Neuronal stem cell (in vitro differentiated cells): ENCODE measurements around the gene LACTBL1.
"Not testable (repeated sequence)": the region's sequence is repeated elsewhere in the genome, so short reads cannot be mapped to it uniquely, and the experiment has no call there.

Source experiments
- DNase-seq: peaks from one replicate; pipeline ENCODE4 v3.0.0-alpha.2; 2013; ENCODE audit warnings: low spot score
- H2AFZ ChIP-seq: one replicate; pipeline ENCODE4 v1.6.1; 2013; ENCODE audit warnings: mild to moderate bottlenecking, low read length, inconsistent platforms
- H2AK5ac ChIP-seq: 2 replicates; pipeline ENCODE4 v1.6.1; 2013; ENCODE audit warnings: low read depth, mild to moderate bottlenecking, inconsistent platforms, low read length, moderate library complexity, mixed read lengths
- H2BK120ac ChIP-seq: 2 replicates; pipeline ENCODE4 v1.6.1; 2013; ENCODE audit warnings: low read depth, mild to moderate bottlenecking, inconsistent platforms, low read length, moderate library complexity, mixed read lengths
- H2BK12ac ChIP-seq: one replicate; pipeline ENCODE4 v1.6.1; 2013; ENCODE audit warnings: low read length, inconsistent platforms
- H2BK15ac ChIP-seq: 2 replicates; pipeline ENCODE4 v1.6.1; 2013; ENCODE audit warnings: mild to moderate bottlenecking, low read length, inconsistent platforms, mixed read lengths
- H2BK5ac ChIP-seq: one replicate; pipeline ENCODE4 v1.6.1; 2013; ENCODE audit warnings: inconsistent platforms, mild to moderate bottlenecking, low read length, moderate library complexity
- H3K14ac ChIP-seq: one replicate; pipeline ENCODE4 v1.6.1; 2013; ENCODE audit warnings: low read length, inconsistent platforms
- H3K18ac ChIP-seq: 2 replicates; pipeline ENCODE4 v1.6.1; 2013; ENCODE audit warnings: low read length, inconsistent platforms
- H3K23ac ChIP-seq: 2 replicates; pipeline ENCODE4 v1.6.1; 2013; ENCODE audit warnings: low read depth, mild to moderate bottlenecking, mixed read lengths, low read length, inconsistent platforms; ENCODE audit not compliant: poor library complexity
- H3K27ac ChIP-seq: replicated peaks from 3 replicates; pipeline ENCODE4 v1.5.1; 2013; ENCODE audit warnings: low read length, inconsistent platforms
- H3K27me3 ChIP-seq, 3 experiments: 2 replicates each; pipeline ENCODE4 v1.6.1; 2013; ENCODE audit warnings: low read length in 3 of 3, mild to moderate bottlenecking in 2 of 3, inconsistent platforms in 1 of 3, low read depth in 1 of 3, mixed read lengths in 1 of 3, moderate library complexity in 1 of 3; ENCODE audit not compliant: control insufficient read depth in 3 of 3, insufficient read depth in 3 of 3
- H3K36me3 ChIP-seq, 2 donors: replicated peaks in 1 of 2; 2 replicates each; pipeline ENCODE4 v1.6.1; 2013; ENCODE audit warnings: low read length in 2 of 2; ENCODE audit not compliant: control insufficient read depth in 2 of 2, insufficient read depth in 2 of 2
- H3K4ac ChIP-seq: 2 replicates; pipeline ENCODE4 v1.6.1; 2013; ENCODE audit warnings: inconsistent platforms, mild to moderate bottlenecking, low read length, moderate library complexity
- H3K4me1 ChIP-seq, 2 donors: 1 replicate in 1 of 2; 2 replicates in 1 of 2; pipeline ENCODE4 v1.6.1; 2013; ENCODE audit warnings: low read length in 2 of 2, low read depth in 1 of 2; ENCODE audit not compliant: control insufficient read depth in 2 of 2, insufficient read depth in 1 of 2
- H3K4me2 ChIP-seq: one replicate; pipeline ENCODE4 v1.6.1; 2013; ENCODE audit warnings: mild to moderate bottlenecking, low read length, inconsistent platforms; ENCODE audit not compliant: insufficient read depth, poor library complexity, severe bottlenecking
- H3K4me3 ChIP-seq, 2 donors: 2 replicates each; pipeline ENCODE4 v1.5.1; 2013; ENCODE audit warnings: low read length in 2 of 2, mild to moderate bottlenecking in 2 of 2, inconsistent platforms in 1 of 2, moderate library complexity in 1 of 2
- H3K79me1 ChIP-seq: one replicate; pipeline ENCODE4 v1.6.1; 2013; ENCODE audit warnings: low read depth, mild to moderate bottlenecking, inconsistent platforms, low read length, moderate library complexity
- H3K9ac ChIP-seq: one replicate; pipeline ENCODE4 v1.6.1; 2013; ENCODE audit warnings: mild to moderate bottlenecking, low read depth, low read length, inconsistent platforms; ENCODE audit not compliant: poor library complexity
- H3K9me3 ChIP-seq, 2 donors: replicated peaks in 1 of 2; 2 replicates each; pipeline versions ENCODE3 to v1.6.1; 2013; ENCODE audit warnings: low read length in 2 of 2, mild to moderate bottlenecking in 2 of 2, inconsistent platforms in 1 of 2, low read depth in 1 of 2, mixed read lengths in 1 of 2, moderate library complexity in 1 of 2; ENCODE audit not compliant: control insufficient read depth in 2 of 2, insufficient read depth in 1 of 2
- H4K8ac ChIP-seq: one replicate; pipeline ENCODE4 v1.6.1; 2013; ENCODE audit warnings: low read depth, mild to moderate bottlenecking, inconsistent platforms, low read length, moderate library complexity
- H4K91ac ChIP-seq: one replicate; pipeline ENCODE4 v1.6.1; 2013; ENCODE audit warnings: low read length, low read depth, mild to moderate bottlenecking, inconsistent platforms; ENCODE audit not compliant: poor library complexity
- WGBS, 2 donors: extraction: QIAGEN DNeasy Blood & Tissue Kit; methylation state at CpG; one replicate each; pipeline ENCODE4 v1.1.7; 2013; ENCODE audit warnings: missing lambda C conversion rate in 2 of 2, mixed read lengths in 1 of 2; ENCODE audit not compliant: insufficient read length in 2 of 2, insufficient replicate concordance in 1 of 2; ENCODE audit errors: extremely low coverage in 2 of 2; 5-methylcytosine and 5-hydroxymethylcytosine counted together

Gene LACTBL1

DNA sequence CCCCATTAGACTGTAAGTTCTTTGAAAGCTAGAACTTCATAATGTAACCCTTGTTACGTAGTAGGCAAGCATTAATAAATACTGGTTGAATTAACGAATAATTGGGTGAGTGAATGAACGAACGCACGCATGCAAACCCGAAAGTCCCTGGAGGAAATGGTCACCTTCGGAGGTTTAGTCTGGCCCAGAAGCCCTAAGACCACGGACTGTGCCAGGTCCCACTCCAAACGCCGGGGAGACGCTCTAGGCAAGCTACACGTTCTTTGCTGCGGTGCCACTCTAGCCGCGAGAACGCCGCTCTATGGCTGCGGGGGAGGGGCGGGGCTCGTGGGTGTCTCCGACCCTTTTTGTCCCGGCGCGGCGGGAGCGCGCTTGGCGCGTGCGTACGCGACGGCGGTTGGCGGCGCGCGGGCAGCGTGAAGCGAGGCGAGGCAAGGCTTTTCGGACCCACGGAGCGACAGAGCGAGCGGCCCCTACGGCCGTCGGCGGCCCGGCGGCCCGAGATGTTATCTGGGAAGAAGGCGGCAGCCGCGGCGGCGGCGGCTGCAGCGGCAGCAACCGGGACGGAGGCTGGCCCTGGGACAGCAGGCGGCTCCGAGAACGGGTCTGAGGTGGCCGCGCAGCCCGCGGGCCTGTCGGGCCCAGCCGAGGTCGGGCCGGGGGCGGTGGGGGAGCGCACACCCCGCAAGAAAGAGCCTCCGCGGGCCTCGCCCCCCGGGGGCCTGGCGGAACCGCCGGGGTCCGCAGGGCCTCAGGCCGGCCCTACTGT lies 46.6 kb upstream of the LACTBL1 start, which contains the start of gene KDM1A:
Gene KDM1A (plus strand): TSS at position 375 of the 769 bp plus-strand sequence. CDS start 129 bp downstream, at position 504.
- Histone ChIP-seq H2BK15ac (peak within 1 kb of the TSS; percentile 56), H3K14ac (peak within 1 kb of the TSS; percentile 97)

GRCh38 chr1:23018661-23019093 lies 46.0 kb upstream of the LACTBL1 start:
- Histone ChIP-seq H2BK5ac (no peak overlapping the region), H3K27ac (no peak overlapping the region), H3K14ac (no peak overlapping the region), H2BK15ac (no peak overlapping the region), H3K36me3 (peaks cover 0 to 9% of the 10 kb centered on the region in 2 donors), H4K8ac (no peak overlapping the region), H3K4me3 (peak overlapping the region; percentile 74 to 81), H4K91ac (no peak overlapping the region), H2AK5ac (no peak overlapping the region), H3K4me1 (peaks cover 4 to 5% of the 10 kb centered on the region in 2 donors), H3K4ac (no peak overlapping the region), H3K23ac (no peak overlapping the region), H3K4me2 (peak overlapping the region; percentile 34), H3K27me3 (no peaks in the 10 kb centered on the region), H3K9me3 (peaks cover 1 to 22% of the 10 kb centered on the region in 2 donors), H3K79me1 (no peaks in the 10 kb centered on the region), H2BK12ac (no peak overlapping the region), H3K9ac (no peak overlapping the region), H2AFZ (peak overlapping the region; percentile 86), H2BK120ac (no peak overlapping the region), H3K18ac (no peak overlapping the region)
- no CpG with 5 or more reads among the region's 10 CpGs for WGBS, 2 donors
- no peak for DNase-seq

More for the DNA sequence above, 46.6 kb upstream of the LACTBL1 start, which contains the start of gene KDM1A:
- no peak within 1 kb of the TSS for H2BK120ac ChIP-seq
- H4K8ac ChIP-seq: peak within 1 kb of the TSS; percentile 52
- peaks cover 0 to 9% of the 10 kb centered on the region in 2 donors for H3K36me3 ChIP-seq
- H3K79me1 ChIP-seq: no peaks in the 10 kb centered on the region
- H2BK12ac ChIP-seq: no peak within 1 kb of the TSS
- peaks cover 1 to 28% of the 10 kb centered on the region in 2 donors for H3K9me3 ChIP-seq
- peak within 1 kb of the TSS; percentile 90 for H3K4ac ChIP-seq
- peak within 1 kb of the TSS; percentile 95 for H2AK5ac ChIP-seq
- H2AFZ ChIP-seq: peak within 1 kb of the TSS; percentile 86
- WGBS, 2 donors: no CpG with 5 or more reads among the region's 85 CpGs
- H3K4me1 ChIP-seq: no peaks in the 10 kb centered on the region
- peak within 1 kb of the TSS; percentile 96 for H3K18ac ChIP-seq
- peak within 1 kb of the TSS; percentile 92 for H3K27ac ChIP-seq
- peak within 1 kb of the TSS; percentile 95 for H2BK5ac ChIP-seq
- H3K27me3 ChIP-seq: no peaks in the 10 kb centered on the region
- peak within 1 kb of the TSS; percentile 67 for H3K4me2 ChIP-seq
- H3K9ac ChIP-seq: peak within 1 kb of the TSS; percentile 95
- peak within 1 kb of the TSS; percentile 100 for H3K23ac ChIP-seq
- DNase-seq: peak; percentile 94
- peak within 1 kb of the TSS; percentile 64 for H4K91ac ChIP-seq
- H3K4me3 ChIP-seq: peak within 1 kb of the TSS; percentile 81 to 99

GRCh38 chr1:23013657-23014056 lies 41.0 kb upstream of the LACTBL1 start:
- WGBS, 2 donors: no CpG with 5 or more reads among the region's 3 CpGs
- Histone ChIP-seq H3K14ac (no peak overlapping the region), H3K4me3 (no peak overlapping the region), H2BK120ac (no peak overlapping the region), H2AK5ac (peak overlapping the region; percentile 2), H3K36me3 (no peaks in the 10 kb centered on the region), H3K79me1 (no peaks in the 10 kb centered on the region), H3K9me3 (no peaks in the 10 kb centered on the region), H3K27me3 (no peaks in the 10 kb centered on the region), H2AFZ (peak overlapping the region; percentile 4), H3K23ac (no peak overlapping the region), H2BK15ac (no peak overlapping the region), H2BK5ac (no peak overlapping the region), H3K18ac (no peak overlapping the region), H4K91ac (no peak overlapping the region), H2BK12ac (no peak overlapping the region), H3K4me2 (no peak overlapping the region), H3K9ac (no peak overlapping the region), H3K4ac (no peak overlapping the region), H3K27ac (no peak overlapping the region), H4K8ac (no peak overlapping the region), H3K4me1 (peaks cover 7 to 8% of the 10 kb centered on the region in 2 donors)
- peak; percentile 29 for DNase-seq

GRCh38 chr1:23010025-23010424 lies 37.4 kb upstream of the LACTBL1 start:
- not testable (repeated sequence) for H2AK5ac ChIP-seq, H3K4me1 ChIP-seq, H3K9me3 ChIP-seq, H2AFZ ChIP-seq, H3K79me1 ChIP-seq, H3K4me2 ChIP-seq, H2BK15ac ChIP-seq, H3K9ac ChIP-seq, H3K4me3 ChIP-seq, H2BK12ac ChIP-seq, DNase-seq, H2BK120ac ChIP-seq, H3K27ac ChIP-seq, H2BK5ac ChIP-seq, H3K4ac ChIP-seq, H3K23ac ChIP-seq, H3K27me3 ChIP-seq, H3K36me3 ChIP-seq, H3K18ac ChIP-seq, H4K91ac ChIP-seq, H4K8ac ChIP-seq, H3K14ac ChIP-seq
- WGBS, 2 donors: no CpG with 5 or more reads among the region's 8 CpGs
